Astrocyte (in vitro differentiated cells and primary cell): ENCODE measurements around the gene DNHD1. TPM values are rescaled to one million over a fixed set of nuclear protein-coding genes. Genes with fewer than 3 reads are reported as not detected.

Experiments
- DNase-seq: peaks from one replicate; pipeline ENCODE4 v3.0.0-alpha.2; 2010; ENCODE audit warnings: low read depth
- FAIRE-seq: peaks from 2 replicates; lab custom pipeline; 2011; peaks lifted over from hg19 to GRCh38; lab: Jason Lieb, UNC
- H2AFZ ChIP-seq: 2 replicates; pipeline ENCODE4 v1.6.0; 2012; ENCODE audit warnings: low read depth, low read length, inconsistent platforms
- H3K27ac ChIP-seq: 2 replicates; pipeline ENCODE4 v1.5.1; 2011; ENCODE audit warnings: low read depth, low read length, inconsistent platforms
- H3K27me3 ChIP-seq: 2 replicates; pipeline ENCODE4 v1.6.0; 2011; ENCODE audit warnings: low read length, inconsistent platforms; ENCODE audit not compliant: insufficient read depth
- H3K36me3 ChIP-seq: 2 replicates; pipeline ENCODE4 v1.5.1; 2011; ENCODE audit warnings: low read length, inconsistent platforms; ENCODE audit not compliant: insufficient read depth
- H3K4me1 ChIP-seq: 2 replicates; pipeline ENCODE4 v1.5.1; 2011; ENCODE audit warnings: low read length, inconsistent platforms; ENCODE audit not compliant: insufficient read depth
- H3K4me2 ChIP-seq: 2 replicates; pipeline ENCODE4 v1.6.0; 2012; ENCODE audit warnings: low read length, inconsistent platforms
- H3K4me3 ChIP-seq: 2 replicates; pipeline ENCODE4 v1.5.1; 2011; ENCODE audit warnings: low read depth, mild to moderate bottlenecking, low read length, inconsistent platforms; ENCODE audit not compliant: insufficient read depth
- H3K79me2 ChIP-seq: 2 replicates; pipeline ENCODE4 v1.6.0; 2012; ENCODE audit warnings: mild to moderate bottlenecking, low read length, inconsistent platforms; ENCODE audit not compliant: insufficient read depth
- H3K9ac ChIP-seq: 2 replicates; pipeline ENCODE4 v1.6.0; 2012; ENCODE audit warnings: mild to moderate bottlenecking, low read length, inconsistent platforms
- H3K9me3 ChIP-seq: 2 replicates; pipeline ENCODE4 v1.5.1; 2012; ENCODE audit warnings: low read depth, mild to moderate bottlenecking, low read length, inconsistent platforms; ENCODE audit not compliant: insufficient read depth
- H4K20me1 ChIP-seq: 2 replicates; pipeline ENCODE4 v1.6.0; 2012; ENCODE audit warnings: low read length, inconsistent platforms; ENCODE audit not compliant: insufficient read depth
- H3K27ac Mint-ChIP-seq: one replicate; pipeline ENCODE4 v1.8.0; 2021; ENCODE audit warnings: mild to moderate bottlenecking, mixed read lengths; ENCODE audit not compliant: unreplicated experiment
- H3K27me3 Mint-ChIP-seq: one replicate; pipeline ENCODE4 v1.8.0; 2021; ENCODE audit warnings: low read depth, mixed read lengths; ENCODE audit not compliant: unreplicated experiment
- H3K36me3 Mint-ChIP-seq: one replicate; pipeline ENCODE4 v1.8.0; 2021; ENCODE audit warnings: low read depth, mixed read lengths; ENCODE audit not compliant: unreplicated experiment
- H3K4me1 Mint-ChIP-seq: one replicate; pipeline ENCODE4 v1.8.0; 2021; ENCODE audit warnings: low read depth, mixed read lengths; ENCODE audit not compliant: unreplicated experiment
- H3K4me3 Mint-ChIP-seq: one replicate; pipeline ENCODE4 v1.8.0; 2021; ENCODE audit warnings: mild to moderate bottlenecking, moderate library complexity, mixed read lengths; ENCODE audit not compliant: unreplicated experiment
- H3K9me3 Mint-ChIP-seq: one replicate; pipeline ENCODE4 v1.8.0; 2021; ENCODE audit warnings: mild to moderate bottlenecking, mixed read lengths; ENCODE audit not compliant: unreplicated experiment
- EZH2 ChIP-seq: IDR thresholded peaks from 2 replicates; pipeline ENCODE4 v1.6.1; 2012; ENCODE audit warnings: mild to moderate bottlenecking, low read length, inconsistent platforms; ENCODE audit not compliant: insufficient read depth
- total RNA-seq: library from RNA; stranded (reverse); gene quantifications from 2 replicates; pipeline ENCODE4 v1.2.1, GENCODE V29; 2021
- TF ChIP-seq, protein P1 (sequence below): IDR thresholded peaks from 2 replicates; pipeline ENCODE4 v1.5.1; 2011; ENCODE audit warnings: low read depth, mild to moderate bottlenecking, inconsistent platforms, low read length, moderate library complexity; ENCODE audit not compliant: insufficient read depth

Gene DNHD1
- total RNA-seq, 1 donor from 2014 or later, result 8.2 TPM

DNA sequence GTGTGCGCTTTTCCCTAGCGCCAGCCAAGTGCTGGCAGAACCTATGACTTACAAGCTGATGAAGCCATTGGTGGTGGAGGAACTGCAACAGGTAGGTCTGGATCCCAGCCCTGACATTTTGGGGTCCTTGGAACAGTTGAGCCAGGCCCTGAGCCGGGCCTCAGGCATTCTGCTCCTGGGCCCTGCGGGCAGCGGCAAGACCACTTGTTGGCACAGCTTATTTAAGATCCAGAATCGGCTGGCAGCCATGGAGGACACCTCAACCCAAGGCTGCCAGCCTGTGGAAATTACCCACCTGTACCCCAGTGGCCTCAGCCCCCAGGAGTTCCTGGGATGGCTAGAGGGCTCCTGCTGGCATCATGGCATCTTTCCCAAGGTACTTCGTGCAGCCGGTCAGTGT, 49.7 kb downstream of the DNHD1 start:
- no peaks in the 10 kb centered on the region for H4K20me1 ChIP-seq
- FAIRE-seq, result no peak
- peaks cover 26% of the 10 kb centered on the region for H3K36me3 Mint-ChIP-seq

GRCh38 chr11:6547177-6547576, 50.1 kb downstream of the DNHD1 start:
- H3K36me3 Mint-ChIP-seq, result peaks cover 26% of the 10 kb centered on the region
- H3K9ac ChIP-seq, result no peak overlapping the region
- no peaks in the 10 kb centered on the region for H3K27me3 ChIP-seq
- H3K36me3 ChIP-seq, result no peaks in the 10 kb centered on the region
- no peak overlapping the region for H3K4me3 Mint-ChIP-seq
- DNase-seq (no peak), FAIRE-seq (no peak)
- H3K27me3 Mint-ChIP-seq, result no peaks in the 10 kb centered on the region
- no peak overlapping the region for H3K27ac ChIP-seq
- peaks cover 1% of the 10 kb centered on the region for H3K4me1 Mint-ChIP-seq
- no peaks in the 10 kb centered on the region for H3K9me3 Mint-ChIP-seq
- no peaks in the 10 kb centered on the region for H3K79me2 ChIP-seq
- H2AFZ ChIP-seq, result no peak overlapping the region
- H4K20me1 ChIP-seq, result no peaks in the 10 kb centered on the region
- no peaks in the 10 kb centered on the region for H3K9me3 ChIP-seq
- H3K4me3 ChIP-seq, result no peak overlapping the region
- H3K4me2 ChIP-seq, result no peak overlapping the region
- H3K27ac Mint-ChIP-seq, result no peak overlapping the region
- H3K4me1 ChIP-seq, result peaks cover 3% of the 10 kb centered on the region
- TF ChIP-seq, protein P1, sequence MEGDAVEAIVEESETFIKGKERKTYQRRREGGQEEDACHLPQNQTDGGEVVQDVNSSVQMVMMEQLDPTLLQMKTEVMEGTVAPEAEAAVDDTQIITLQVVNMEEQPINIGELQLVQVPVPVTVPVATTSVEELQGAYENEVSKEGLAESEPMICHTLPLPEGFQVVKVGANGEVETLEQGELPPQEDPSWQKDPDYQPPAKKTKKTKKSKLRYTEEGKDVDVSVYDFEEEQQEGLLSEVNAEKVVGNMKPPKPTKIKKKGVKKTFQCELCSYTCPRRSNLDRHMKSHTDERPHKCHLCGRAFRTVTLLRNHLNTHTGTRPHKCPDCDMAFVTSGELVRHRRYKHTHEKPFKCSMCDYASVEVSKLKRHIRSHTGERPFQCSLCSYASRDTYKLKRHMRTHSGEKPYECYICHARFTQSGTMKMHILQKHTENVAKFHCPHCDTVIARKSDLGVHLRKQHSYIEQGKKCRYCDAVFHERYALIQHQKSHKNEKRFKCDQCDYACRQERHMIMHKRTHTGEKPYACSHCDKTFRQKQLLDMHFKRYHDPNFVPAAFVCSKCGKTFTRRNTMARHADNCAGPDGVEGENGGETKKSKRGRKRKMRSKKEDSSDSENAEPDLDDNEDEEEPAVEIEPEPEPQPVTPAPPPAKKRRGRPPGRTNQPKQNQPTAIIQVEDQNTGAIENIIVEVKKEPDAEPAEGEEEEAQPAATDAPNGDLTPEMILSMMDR, result no peak
- TF ChIP-seq EZH2, result no peak

More for the DNA sequence above, 49.7 kb downstream of the DNHD1 start:
- Mint-ChIP-seq H3K4me1 (peaks cover 1% of the 10 kb centered on the region), H3K9me3 (no peaks in the 10 kb centered on the region), H3K27ac (no peak overlapping the region), H3K27me3 (no peaks in the 10 kb centered on the region), H3K4me3 (no peak overlapping the region)
- no peak overlapping the region for H3K9ac ChIP-seq
- H3K27me3 ChIP-seq, result no peaks in the 10 kb centered on the region
- no peak overlapping the region for H3K4me3 ChIP-seq
- no peak overlapping the region for H2AFZ ChIP-seq
- no peak for TF ChIP-seq EZH2
- TF ChIP-seq, protein P1, result no peak
- H3K27ac ChIP-seq, result no peak overlapping the region
- no peaks in the 10 kb centered on the region for H3K79me2 ChIP-seq
- H3K9me3 ChIP-seq, result no peaks in the 10 kb centered on the region
- no peaks in the 10 kb centered on the region for H3K36me3 ChIP-seq
- no peak overlapping the region for H3K4me2 ChIP-seq
- H3K4me1 ChIP-seq, result peaks cover 3% of the 10 kb centered on the region
- DNase-seq, result no peak

DNA sequence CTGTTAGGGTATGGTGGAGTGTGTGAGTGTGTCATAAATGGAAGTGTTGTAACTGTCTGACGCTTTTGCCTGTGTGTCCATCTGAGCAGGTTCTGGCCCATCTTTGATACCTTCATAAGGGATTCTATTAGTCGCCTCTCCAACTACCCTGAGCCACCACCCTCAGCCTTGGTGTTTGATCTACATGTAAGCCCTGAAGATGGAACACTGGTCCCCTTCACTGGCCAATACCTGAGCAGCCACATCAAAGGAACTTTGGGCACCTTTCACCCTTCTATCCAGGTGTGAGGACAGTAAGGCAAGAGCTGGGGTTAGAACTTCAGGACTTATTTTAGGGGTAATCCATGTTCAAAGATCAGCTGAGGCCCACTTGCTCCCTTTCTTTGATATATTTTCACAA, 51.0 kb downstream of the DNHD1 start:
- H2AFZ ChIP-seq, result no peak overlapping the region
- Mint-ChIP-seq H3K4me3 (no peak overlapping the region), H3K27me3 (no peaks in the 10 kb centered on the region)

More for the DNA sequence above, 51.0 kb downstream of the DNHD1 start:
- DNase-seq (no peak), FAIRE-seq (no peak)
- H3K4me1 ChIP-seq, result peaks cover 3% of the 10 kb centered on the region
- H3K9me3 ChIP-seq, result no peaks in the 10 kb centered on the region
- H3K4me2 ChIP-seq, result no peak overlapping the region
- no peak overlapping the region for H3K4me3 ChIP-seq
- no peaks in the 10 kb centered on the region for H3K79me2 ChIP-seq
- H3K9ac ChIP-seq, result no peak overlapping the region
- Mint-ChIP-seq H3K27ac (no peak overlapping the region), H3K36me3 (peaks cover 25% of the 10 kb centered on the region), H3K4me1 (peaks cover 1% of the 10 kb centered on the region), H3K9me3 (no peaks in the 10 kb centered on the region)
- TF ChIP-seq, protein P1, result no peak
- no peak for TF ChIP-seq EZH2
- H3K36me3 ChIP-seq, result no peaks in the 10 kb centered on the region
- H3K27me3 ChIP-seq, result no peaks in the 10 kb centered on the region
- no peak overlapping the region for H3K27ac ChIP-seq
- no peaks in the 10 kb centered on the region for H4K20me1 ChIP-seq
